GM21723 (cell line): ENCODE results near the gene PARP3.

Source experiments
- ATAC-seq: cut with Tn5 transposase; IDR thresholded peaks from one replicate; pipeline ENCODE4 v1.9.1; 2021; ENCODE audit warnings: mild to moderate bottlenecking, moderate library complexity; ENCODE audit not compliant: unreplicated experiment

PARP3 gene

DNA sequence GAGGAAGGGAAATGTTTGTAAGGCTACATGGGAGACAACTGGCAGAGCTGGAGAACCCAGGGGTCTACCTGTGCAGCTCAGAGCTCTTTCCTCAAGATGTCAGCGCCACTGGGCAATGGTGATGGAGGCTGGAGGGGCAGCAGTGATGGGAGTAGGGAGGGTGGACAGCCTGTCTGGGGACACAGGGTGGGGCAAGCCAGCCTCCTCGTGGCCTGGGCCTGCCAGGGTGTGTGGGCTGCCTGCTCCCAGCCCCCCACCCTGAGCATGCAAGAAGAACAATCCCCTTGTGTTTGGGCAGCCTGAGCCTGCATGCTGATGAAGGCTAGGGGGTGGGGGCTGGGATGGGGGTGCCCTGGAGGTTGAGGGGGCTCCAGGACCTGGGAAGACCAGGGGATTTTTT, 23.9 kb downstream of the PARP3 start:
- no peak for ATAC-seq

DNA sequence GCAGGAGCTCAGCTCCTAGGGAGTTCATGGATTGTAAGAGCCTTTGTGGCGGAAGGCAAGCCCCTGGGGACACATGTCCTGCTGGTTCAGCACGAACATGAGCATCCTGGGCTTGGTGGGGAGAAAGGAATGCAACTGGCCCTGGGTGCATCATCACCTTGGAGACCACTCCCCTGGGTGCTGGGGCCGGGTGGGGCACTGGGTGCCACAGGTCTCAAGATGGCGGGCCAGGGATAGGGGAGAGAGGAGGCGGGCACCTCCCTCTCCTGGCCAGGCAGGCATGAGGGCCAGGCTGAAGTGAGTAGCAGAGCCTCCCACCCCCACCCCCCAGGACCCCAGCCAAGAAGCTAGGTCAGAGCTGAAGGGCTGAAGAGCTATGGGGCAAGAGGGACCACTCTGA, 24.3 kb downstream of the PARP3 start:
- no peak for ATAC-seq

DNA sequence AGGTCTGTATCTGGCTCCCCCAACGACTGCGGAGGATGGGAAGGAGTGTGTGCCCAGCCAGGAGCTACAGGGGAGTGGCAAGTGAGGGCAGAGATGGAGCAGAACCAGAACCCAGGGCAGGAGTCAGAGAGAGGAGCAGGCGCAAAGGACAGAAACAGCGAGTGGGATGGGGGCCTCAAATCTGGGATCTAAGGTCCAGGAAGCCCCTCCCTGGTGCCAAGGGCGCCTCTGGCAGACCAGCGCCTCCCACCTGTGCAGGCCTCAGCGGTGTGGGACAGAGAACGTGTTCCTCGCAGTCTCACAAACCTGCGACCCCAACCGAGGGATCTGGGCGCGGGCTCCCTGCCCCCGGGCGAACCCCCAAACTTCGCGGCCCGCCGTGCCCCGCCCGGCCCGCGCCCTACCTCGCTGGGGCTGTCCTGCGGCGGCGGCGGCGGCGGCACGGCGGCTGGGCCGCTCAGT, 24.8 kb downstream of the PARP3 start:
- peak; percentile 46 for ATAC-seq

DNA sequence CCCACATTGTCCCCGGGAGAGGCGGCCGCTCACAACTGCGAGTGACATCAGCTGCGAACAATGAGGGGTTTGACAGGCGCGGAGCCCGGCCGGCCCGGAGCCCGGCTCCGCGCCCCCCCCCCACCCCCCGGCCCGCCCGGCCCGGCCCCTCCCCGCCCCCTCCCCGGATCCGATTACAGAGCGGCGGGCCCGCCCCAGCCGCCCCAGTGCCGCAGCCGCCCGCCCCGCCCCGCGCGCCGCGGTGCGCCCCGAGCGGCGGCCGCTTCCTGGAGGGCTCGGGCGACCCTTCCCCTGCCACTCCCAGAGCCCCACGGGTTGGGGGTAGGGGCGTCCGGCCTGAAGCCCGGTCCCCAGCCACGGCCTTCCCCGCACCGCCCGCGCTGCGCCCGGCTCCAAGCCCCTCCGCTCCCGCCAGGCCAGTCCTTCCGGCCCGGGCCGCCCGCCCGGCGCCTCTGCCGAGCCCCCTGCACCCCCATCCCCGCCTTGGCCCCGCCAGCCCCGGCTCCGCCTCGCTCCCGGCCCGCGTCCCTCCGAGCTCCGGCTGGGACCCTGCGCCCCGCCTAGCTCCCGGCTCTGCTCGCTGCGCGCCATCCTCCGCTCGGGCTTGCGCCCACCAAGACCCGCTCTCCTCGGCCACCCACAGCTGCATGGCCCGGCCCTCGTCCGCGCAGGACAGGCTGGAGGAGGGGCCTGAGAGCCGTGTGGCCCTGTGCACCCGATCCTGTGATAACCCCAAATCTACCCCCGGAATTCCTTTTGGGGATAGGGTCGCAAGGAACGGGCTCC, 25.4 kb downstream of the PARP3 start, which contains the start of gene PCBP4:
TSS of gene PCBP4 (minus strand) at position 71 of the 786 bp plus-strand sequence. CDS start 6,214 bp downstream, outside the sequence.
- ATAC-seq = peak; percentile 49

DNA sequence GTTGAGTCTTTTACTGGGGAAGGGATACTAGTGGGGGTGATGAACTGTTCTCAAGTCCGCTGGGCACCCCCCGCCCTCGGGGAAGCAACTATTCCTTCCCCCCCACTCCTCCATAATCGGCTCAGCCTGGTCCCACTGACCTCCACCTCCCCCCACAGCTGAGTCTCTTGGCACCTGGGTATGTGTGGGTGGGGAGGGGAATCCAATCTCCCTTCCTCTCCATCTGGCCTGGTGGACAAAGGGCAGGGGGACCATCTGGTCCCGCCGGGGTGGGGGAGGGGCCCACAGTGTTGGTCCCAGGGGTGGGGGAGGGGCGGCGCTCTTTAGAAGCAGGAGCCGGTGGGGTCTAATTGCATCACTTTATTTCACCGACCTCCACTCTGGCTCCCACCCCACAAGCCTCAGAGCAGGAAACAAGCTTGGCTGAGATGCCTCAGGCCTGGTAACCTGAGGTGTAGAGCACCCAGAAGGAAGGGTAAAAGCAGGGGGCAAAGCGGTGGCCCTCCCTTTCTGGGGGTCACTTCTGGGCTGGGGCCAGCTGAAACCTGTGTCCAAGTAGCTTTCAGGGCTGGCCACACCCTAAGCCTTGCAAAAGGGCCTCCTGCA, 26.1 kb downstream of the PARP3 start:
- no peak for ATAC-seq

DNA sequence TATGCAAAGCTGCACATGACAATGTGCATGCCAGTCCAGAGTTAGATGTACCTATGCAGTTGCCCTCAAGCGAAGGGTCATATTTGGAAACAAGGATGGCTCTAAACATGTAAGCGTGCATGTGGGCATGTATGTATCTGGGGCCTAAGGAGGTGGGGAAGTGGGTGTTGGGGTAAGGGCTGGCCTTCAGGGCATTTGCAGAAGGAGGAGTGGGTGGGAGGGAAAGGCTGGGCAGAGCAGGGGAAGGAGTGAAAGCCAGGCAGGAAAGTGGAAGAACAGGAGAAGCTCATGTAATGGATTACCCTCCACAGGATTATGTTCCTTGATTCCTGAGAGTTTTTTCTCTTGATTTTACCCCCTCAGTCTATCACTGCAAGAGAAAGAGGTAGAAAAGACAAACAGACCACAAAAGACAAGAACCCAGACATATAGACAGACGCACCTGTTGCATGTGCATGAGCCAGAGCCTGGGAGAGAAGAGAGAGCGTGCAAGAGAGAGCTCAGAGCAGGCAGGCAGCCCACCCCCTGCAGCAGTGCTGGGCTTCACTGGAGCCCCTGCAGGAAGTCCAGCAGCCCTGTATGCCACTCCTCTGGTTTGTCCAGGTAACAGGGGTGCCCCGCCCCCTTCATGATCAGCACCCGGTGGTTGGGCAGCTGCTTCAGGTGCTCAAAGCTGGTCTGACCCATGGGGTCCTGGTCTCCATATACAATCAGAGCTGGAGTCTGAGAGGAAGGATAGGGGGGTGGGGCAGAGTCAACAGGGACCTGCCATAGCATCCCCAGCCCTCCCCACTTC, 26.9 kb downstream of the PARP3 start:
- ATAC-seq = no peak

DNA sequence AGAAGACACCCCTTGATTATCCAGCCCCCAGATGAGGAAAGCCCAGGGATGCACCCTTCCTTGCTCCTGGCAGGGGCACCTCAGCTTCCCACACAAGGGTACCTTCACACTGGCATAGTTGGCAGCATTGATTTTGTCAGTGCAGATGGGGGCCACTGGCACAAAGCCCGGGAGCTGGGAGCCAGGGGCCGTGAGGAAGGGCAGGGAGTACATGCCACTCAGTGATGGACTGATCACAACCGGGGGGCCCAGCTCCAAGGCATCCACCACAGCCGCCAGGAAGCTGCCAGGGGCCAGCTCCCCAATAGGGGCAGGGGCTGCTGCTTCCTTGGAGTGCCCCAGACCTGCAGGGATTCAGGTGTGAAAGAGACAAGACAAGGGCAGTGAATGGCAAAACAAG, 27.7 kb downstream of the PARP3 start:
- no peak for ATAC-seq

DNA sequence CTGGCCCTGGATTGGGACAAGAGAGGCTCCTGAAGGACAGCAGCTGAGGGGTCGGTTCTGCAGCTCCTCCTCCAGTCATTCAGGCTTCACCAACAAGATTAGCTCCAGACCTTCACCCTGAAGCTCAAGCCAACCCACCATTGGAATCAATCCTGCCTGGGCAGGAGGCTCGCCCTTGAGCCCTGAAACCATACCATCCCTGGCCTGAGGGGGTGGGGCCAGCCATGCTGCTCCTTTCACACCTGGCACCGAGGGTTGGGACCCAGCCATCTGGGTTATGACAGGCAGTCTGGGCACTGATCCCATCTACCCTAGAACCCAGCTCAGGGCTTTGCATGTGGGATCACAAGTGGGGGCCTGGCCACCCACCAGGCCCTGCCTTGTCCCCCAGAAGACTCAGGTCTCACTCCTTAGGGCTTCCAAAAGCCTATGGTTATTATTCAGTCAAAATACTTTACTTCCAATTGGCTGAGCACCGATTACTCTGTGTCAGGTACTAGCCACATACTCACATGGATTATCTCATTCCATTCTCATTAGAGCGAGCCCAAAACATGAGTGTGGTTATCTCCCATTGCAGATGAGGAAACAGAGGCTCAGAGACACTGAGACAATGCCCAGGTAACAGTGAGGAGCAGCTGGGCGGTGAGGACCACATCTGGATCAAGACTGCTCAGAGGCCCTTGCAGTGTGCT, 28.6 kb downstream of the PARP3 start:
- no peak for ATAC-seq

DNA sequence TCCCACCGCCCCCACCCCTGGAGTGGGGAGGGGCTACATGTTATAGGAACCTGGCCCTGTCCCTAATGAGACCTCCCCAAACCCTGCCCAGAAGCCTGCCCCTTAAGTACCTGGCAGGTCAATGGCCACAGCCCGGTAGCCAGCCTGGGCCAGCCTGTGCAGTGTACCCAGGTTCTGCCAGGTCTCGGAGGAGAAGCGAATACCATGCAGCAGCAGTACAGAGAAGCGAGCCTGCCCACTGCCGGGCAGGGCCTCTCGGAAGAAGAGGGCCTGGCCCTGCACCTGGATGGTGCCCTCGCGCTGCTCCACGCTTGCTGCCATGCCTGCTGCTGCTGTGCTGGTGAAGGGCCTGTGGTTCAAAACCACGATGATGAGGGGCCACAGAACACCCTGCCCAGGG, 29.2 kb downstream of the PARP3 start:
- no peak for ATAC-seq

DNA sequence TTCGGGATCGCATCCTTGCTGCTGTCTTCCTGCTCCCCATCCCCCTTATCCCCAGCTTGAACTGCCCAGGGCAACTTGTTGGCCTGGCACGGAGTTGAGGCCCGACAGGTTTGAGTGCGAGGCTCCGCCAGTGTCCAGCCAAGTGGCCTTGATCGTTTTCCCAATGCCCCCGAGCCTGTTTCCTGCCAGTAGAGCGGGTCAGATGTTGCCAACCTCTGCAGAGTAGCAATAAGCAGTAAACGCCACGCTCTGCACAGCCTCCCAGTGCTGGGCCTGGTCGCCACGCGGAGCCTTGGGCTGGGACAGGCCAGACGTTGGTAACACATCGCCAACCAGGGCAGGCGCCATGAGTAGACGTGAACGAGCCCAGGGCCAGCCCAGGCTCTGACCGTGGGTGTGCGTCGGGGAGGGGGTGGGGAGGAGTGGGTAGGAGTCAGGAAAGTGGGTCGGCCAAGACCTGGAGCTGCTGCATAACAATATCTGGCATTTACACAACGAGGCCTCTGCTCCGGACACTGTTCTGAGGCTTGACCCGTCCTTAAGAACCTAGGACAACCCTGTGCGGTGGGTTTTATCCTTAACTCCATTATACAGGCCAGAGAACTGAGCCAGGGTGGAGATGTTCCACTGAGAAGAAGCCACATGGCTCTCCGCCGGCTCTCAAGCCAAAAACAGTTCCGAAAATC, 32.3 kb downstream of the PARP3 start:
- ATAC-seq = peak; percentile 4

DNA sequence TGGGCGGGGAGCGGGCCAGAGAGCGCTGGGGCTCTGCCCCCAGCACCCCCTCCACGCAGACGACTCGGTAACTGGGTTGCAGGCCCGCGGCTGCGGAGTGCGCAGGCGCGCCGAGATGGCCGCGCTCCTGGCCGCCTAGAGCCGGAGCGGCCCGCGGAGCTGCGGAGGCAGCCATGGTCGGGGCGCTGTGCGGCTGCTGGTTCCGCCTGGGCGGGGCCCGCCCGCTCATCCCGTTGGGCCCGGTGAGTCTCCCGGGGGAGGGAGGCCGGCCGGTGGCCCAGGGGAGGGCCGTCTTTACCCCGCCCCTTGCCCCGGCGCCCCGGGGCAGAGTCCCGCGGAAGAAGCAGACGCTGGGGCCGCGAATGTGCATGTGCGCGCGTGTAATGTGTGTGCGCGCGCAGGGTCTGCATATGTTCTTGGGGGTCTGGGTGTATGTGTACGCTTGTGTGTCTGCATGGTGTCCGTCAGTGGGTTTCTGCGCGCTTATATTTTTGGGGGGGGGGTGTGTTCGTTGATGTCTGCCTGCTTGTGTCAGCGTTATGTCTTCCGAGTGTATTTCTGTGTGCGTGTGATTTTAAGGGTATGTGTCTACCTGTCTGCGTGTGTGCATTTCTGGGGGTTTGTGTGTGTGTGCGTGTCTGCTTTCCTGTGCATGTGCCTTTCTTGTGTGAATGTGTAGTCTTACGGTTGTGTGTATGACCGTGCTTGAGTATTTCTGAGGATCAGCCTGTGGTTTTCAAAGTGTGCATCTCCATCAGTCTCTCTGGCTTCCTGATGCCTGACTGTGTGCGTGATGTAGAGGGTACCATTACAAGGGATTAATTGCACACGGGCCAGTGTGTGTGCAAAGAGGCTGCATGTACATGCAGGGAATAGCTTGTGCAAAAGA, 33.0 kb downstream of the PARP3 start, which contains the start of gene ABHD14A:
TSS of gene ABHD14A (plus strand) at position 102 of the 889 bp plus-strand sequence. CDS start at position 174, 72 bp downstream.
- ATAC-seq = peak; percentile 51

DNA sequence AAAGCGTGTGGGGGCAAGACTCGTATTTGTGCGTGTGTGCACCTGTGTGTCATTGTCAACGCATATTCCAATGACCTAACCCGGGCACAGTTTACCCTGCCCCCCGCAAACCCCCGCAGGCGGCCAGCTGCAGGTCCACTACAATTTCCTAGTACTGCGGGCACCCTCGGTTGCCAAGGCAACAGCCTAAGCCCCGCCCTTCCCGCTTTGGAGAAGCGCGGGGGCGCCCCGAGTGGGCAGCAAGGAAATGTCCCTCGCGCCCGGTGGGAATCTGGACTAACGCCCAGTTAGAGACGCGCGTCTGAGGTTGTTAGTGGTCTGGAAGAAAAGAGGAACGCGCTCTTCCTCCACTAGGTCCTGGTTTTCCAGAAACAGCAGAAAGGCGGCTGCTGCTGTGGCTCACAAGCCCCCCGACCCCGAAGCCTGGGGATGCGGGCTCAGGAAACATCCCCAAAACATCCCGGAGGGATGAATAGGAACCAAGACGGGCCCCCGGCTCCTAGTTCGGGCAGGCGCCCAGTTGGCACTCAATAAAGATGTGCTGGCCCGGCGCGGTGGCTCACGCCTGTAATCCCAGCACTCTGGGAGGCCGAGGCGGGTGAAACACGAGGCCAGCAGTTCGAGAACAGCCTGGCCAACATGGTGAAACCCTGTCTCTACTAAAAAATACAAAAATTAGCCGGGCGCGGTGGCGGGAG, 33.8 kb downstream of the PARP3 start:
- no peak for ATAC-seq

DNA sequence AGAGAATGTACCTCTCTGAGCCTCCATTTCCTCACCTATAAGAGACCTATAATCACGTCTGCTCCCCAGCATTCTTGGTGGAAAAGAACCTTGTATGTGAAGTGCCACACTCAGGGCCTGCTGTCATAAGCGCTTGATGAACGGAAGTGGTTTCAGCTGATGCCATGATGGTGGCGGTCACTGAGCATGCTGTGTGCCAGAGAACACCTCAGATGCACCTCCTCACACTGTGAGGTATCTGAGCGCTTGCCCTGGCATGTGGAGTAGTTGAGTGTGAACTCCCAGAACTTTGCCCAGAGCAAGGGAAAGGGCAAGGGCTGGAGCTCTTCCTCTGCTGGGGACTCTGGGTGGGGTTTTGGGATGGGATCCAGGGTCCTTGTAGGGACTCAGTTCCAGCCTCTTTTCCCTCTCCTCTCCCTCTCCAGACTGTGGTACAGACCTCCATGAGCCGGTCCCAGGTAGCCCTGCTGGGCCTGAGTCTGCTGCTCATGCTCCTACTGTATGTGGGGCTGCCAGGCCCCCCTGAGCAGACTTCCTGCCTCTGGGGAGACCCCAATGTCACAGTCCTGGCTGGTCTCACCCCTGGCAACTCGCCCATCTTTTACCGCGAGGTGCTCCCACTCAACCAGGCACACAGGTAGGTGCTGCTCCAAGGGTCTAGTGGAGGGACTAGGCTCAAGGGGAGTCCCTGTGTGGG, 35.4 kb downstream of the PARP3 start:
- ATAC-seq = no peak

DNA sequence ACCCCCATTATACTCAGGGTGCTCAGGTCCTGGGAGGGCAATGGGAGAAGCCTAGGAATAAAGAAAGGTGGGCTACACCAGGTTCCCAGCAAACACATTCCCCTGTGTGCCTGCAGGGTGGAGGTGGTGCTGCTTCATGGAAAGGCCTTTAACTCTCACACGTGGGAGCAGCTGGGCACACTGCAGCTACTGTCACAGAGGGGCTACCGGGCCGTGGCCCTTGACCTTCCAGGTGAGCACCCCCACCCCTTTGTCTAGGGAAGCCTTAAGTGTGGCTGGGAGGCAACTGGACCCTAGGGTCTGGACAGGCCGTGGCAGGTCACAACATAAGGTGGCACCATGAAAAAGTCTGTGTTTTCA, 36.0 kb downstream of the PARP3 start:
- no peak for ATAC-seq

DNA sequence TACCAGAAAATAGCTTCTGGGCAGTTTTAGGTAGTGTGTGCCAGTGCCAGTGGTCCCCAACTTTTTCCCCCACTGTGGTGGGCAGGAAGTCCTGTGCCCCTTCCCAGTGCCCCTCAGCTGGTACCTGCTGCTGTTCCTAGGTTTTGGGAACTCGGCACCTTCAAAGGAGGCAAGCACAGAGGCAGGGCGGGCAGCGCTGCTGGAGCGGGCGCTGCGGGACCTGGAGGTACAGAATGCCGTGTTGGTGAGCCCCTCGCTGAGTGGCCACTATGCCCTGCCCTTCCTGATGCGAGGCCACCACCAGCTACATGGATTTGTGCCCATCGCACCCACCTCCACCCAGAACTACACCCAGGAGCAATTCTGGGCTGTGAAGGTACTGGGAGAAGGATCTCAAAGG, 38.1 kb downstream of the PARP3 start:
- ATAC-seq = no peak

DNA sequence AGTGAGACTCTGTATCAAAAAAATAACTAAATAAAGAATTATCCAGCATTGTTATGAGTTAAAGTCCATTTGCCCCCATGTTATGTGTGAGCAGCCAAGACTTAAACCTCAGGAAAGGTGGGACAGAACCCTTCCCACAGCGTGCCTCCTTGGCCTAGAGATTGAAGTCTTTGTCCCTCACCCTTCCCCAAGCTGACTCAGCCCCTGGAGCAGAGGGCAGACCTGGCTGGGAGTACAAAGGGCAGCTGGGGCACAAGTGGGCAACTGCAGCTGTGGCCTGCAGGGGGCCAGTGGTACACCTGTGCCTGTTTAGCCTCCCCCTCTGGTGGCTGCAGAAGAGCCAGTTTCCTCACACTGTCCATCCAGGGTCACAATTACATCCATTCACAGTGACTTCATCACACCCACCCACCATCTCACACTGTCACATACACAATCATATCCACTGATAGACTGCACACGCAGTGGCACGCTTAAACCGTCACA, 40.2 kb downstream of the PARP3 start:
- peak; percentile 47 for ATAC-seq

DNA sequence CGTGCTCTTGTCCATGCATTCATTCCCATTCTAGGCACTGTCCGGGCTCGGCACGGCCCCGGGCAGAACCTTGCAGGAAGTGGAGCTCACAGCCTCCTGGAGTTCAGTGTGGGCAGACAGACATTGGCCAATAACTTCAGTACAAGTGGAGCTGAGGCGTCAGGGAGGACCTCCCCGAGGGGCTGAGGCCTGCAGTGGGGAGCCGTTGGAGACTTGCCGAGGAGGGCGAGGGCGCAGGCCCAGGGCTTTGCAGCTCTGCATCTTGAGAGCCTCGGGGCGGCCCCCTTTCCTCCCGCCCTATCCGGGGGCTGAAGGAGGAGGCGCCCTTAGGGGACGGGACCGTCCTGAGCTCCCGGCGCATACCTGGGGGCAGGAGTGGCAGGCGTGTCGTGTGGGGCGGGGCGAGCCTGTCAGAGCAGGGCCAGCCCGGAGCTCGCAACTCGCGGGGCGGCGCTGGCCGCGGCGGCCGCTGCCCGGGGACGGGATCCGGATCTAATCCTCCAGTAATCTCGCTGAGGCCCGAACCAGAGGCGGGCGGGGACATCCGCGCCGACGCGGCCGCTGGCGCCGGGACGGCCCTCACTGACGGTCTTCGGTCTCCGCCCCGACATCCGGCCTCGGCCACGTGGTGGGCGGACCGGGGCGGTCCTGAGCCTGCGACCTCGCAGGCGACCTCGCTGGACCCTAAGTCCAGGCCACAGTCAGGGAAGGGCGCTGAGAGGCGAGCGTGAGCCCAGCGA, 40.8 kb downstream of the PARP3 start, which contains the start of gene ACY1:
TSS of gene ACY1 (plus strand) at position 698 of the 740 bp plus-strand sequence. CDS start 530 bp downstream, outside the sequence.
- peak; percentile 75 for ATAC-seq
